GM21381 (cell line): ENCODE data around the gene BRSK1.

Source experiments
- ATAC-seq: cut with Tn5 transposase; IDR thresholded peaks from one replicate; pipeline ENCODE4 v1.9.1; 2021; ENCODE audit warnings: mild to moderate bottlenecking, moderate library complexity; ENCODE audit not compliant: unreplicated experiment

The BRSK1 gene

DNA sequence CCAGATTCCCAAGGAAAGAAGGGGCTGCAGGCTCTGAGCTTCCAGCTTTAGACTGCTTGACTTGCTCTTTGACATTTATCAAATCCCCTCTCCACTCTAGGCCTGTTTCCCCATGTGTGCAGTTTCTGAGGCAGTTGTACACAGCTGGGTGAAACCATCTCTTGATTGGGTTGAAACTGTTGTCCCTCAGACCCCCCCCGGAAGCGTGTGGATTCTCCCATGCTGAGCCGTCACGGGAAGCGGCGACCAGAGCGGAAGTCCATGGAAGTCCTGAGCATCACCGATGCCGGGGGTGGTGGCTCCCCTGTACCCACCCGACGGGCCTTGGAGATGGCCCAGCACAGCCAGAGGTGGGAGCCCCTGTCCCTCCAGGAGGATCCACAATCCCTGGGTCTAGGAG is 19.7 kb downstream of the BRSK1 start:
- ATAC-seq, result no peak

DNA sequence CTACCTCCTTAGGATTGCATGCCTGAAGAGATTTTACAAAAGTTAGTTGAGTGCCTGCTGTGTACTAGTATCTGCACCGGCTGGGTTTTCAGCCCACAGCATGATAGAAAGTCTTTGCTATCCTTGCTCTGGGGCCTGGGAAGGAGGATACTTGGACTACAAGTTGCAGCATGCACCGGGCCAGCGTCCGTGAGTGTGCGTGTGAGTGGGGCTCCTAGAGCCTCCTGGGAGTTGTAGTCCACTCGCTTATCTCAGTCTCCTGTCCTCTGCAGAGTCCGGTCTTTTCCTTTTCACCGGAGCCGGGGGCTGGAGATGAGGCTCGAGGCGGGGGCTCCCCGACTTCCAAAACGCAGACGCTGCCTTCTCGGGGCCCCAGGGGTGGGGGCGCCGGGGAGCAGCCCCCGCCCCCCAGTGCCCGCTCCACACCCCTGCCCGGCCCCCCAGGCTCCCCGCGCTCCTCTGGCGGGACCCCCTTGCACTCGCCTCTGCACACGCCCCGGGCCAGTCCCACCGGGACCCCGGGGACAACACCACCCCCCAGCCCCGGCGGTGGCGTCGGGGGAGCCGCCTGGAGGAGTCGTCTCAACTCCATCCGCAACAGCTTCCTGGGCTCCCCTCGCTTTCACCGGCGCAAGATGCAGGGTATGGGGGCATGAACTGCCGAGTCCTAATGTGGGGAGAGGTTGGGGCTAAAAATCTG is 20.6 kb downstream of the BRSK1 start:
- ATAC-seq, result no peak

DNA sequence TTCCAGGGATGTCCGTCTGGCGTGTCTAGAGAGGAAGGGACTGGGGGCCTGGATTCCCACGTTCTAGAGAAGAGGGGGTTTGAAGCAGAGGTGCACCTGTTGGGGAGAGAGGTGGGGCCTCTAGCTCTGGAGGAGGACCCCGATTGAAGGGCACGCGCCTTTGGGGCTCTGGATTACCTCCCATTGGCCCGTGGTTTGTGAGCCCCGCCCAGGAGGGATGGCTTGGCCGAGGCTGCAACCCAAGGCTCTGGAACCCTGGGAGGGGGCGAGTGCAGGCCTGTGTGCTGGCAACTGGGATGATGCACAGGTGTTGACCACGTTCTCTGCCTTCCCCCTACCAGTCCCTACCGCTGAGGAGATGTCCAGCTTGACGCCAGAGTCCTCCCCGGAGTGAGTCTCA is 21.2 kb downstream of the BRSK1 start:
- ATAC-seq, result no peak

DNA sequence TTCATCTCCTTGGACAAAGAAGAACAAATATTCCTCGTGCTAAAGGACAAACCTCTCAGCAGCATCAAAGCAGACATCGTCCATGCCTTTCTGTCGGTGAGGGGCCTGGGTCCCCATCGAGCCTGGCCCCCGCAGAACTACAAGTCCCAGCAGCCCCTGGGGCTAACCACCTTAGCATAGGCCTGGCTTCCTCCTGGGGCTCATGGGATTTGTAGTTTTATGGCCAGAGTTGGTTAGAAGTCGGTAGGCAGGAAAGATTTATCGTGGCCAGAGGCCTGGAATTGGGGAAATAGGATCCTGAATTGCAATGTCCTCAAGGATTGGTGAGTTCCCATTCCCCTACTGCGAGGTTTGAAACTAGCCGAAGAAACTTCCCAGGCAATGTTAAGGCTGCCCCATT is 21.7 kb downstream of the BRSK1 start:
- no peak for ATAC-seq

DNA sequence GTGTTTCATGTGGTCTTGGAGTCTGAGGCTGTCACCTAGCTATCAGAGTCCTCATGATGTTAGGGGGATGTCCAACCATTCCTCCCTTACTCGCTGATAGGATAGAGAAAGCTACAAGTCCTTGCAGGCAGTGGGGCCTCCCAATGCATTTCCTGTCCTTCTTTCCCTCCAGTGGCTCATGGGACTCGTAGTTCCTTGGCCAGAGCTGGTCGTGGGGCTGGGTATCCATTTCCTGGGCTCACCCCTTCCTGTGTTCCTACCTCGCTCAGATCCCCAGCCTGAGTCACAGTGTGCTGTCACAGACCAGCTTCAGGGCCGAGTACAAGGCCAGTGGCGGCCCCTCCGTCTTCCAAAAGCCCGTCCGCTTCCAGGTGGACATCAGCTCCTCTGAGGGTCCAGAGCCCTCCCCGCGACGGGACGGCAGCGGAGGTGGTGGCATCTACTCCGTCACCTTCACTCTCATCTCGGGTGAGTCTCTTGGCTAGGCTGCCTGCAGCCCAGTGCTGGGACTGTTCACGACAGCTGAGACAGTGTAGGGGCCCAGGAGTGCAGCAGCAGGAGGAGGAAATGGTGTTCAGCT is 22.3 kb downstream of the BRSK1 start:
- ATAC-seq, result no peak

DNA sequence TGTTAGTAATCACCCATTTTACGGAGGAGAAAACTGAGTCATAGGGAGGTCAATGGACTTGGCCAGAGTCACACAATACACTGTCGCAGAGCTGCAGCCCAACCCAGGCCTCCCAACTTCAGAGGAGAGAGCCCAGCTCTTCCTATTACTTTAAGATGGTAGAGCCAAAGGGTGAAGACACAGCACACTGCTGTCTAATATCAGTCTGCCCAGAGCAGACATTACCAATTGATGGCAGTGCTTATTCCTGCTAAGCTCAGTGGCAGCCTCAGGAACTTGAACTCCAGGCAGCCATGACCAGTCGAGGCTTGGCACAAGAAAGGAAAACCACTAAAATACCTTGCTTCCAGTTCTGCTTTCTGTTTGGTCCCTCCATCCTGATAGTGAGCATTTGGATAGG is 22.9 kb downstream of the BRSK1 start:
- ATAC-seq, result no peak

DNA sequence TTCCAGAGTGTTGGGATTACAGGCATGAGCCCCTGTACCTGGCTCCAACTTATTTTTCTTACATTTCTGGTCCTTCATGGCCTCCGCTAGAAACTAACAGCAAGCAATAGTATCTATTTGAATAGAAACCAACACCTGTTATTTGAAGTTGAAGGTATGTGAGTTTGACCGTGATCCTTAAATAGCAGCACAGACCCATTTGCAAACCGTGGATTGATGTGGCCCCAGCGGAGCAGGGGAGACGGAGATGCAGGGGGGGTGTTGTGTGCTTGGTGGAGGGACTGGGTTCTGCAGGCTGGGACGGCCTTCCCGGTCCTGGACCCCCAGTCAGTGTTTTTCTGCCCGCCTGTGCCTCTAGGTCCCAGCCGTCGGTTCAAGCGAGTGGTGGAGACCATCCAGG is 24.5 kb downstream of the BRSK1 start:
- ATAC-seq, result no peak

DNA sequence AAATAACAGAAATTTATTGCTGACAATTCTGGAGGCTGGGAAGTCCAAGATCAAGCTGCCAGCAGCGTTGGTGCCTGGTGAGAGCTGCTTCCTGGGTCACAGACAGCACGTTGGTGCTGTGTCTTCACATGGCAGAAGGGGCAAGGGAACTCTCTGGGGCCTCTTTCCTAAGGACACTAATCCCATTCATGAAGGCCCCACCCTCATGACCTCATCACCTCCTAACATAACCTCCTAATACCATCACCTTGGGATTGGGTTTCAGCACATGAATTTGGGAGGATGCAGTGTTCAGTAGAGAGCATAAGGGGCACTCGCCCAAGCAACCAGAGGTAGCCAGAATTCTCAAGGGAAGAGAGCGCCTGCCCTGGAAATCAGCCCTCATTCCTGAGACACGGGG is 25.7 kb downstream of the BRSK1 start:
- no peak for ATAC-seq

DNA sequence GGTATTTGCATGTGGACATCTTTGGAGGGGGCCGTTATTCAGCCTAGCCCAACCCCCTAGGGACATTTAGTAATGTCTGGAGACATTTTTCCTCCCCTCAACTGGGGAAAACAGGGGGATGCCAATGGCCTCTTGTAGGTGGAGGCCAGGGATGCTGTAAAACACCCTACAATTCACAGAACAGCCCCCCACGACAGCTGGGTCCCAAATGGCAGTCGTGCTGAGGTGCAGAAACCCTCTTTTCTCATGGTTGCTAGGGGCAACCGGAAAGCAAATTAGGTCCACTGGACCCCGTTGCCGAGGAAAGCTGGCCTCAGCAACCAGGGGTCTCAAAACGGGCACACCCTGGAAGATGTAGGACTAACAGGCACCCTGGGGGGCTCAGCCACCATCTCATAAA is 26.7 kb downstream of the BRSK1 start:
- no peak for ATAC-seq

DNA sequence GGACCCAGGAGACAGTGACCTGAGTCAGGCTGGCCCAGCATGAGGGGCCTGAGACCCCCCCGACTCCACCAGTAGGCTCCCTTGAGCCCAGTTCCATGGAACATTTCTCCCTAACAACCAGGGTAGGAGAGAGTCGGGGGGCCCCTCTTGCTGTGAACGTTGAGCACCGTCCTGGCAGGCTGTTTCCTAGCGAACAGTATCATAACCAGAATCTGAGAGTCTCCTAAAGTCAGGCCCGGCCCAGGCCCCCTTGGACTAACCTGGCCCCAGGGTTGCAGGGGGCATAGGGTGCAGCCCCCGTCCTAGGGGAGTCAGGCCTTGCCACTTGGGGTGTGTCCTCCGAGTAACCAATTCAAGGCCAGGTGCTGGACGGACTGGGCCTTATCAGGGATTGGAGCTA is 27.6 kb downstream of the BRSK1 start:
- no peak for ATAC-seq

DNA sequence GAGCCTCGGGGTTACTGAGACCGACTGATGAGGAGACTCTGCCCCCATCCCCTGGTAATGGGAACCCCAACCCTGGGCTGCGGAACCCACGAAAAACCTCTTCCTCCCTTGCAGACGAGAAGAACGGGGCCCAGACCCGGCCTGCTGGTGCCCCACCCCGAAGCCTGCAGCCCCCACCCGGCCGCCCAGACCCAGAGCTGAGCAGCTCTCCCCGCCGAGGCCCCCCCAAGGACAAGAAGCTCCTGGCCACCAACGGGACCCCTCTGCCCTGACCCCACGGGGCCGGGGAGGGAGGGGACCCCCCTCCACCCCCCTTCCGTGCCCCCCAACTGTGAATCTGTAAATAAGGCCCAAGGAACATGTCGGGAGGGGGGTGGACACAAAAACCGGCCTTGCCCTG is 28.0 kb downstream of the BRSK1 start:
- ATAC-seq, result no peak

DNA sequence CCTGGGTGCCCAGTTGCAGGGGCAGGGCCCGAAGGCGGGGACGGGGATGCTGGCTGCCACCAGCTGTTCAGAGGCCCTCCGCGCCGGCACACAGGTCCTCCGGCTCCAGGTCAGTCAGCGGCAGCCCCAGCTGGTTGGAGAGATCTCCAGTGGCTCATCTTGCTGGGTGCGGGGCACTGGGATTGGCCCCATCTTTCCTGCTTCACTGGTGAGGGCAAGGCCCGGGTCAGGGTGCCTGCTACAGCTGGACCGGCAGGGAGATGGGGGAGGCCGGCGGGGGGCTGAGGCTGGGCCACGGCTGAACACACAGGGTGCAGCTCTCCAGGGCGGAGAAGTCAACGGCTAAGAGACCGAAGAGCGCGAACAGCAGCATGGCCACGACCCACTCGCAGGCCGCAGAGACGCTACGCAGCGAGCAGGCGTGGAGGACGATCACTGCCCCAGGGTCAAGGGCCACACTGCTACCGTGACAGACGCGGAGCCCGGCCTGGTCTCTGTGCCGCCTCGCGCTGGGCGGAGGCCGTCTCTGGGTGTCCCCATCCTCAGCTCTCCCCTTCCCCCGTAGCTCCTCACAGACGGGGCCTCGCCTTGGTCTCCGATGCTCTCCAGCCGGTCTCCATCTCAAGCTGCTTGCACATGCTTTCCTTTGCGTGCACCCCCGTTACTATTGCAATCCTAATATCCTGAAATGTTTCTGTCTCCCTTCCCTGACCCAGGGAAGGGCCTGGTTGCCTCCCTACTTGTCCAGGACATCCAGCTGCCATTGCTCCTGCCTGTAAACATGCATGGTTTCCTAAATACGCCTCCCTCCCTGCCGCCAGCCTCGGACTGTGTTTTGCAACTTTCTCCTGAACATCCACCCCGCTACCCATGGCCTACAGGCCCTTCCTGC is 29.1 kb downstream of the BRSK1 start:
- ATAC-seq, result no peak

DNA sequence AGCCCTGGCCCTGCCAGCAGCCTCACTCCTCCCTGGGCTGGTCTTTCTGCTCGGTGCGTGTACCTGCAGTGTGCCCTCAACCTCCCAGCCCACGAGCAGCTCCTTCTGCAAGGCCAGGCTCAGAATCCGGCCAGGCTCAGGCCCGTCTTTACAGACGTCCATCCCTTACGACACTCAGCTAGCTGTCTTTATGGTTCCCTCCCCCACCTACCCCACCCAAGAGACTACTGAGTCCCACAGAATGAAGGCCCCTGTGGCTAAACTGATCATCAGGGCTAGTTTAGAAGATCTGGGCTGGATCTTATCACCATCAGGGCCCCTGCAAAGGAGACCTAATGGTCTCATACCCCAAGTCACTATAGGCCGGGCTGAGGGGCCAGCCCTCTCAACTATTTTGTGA is 30.6 kb downstream of the BRSK1 start:
- no peak for ATAC-seq

DNA sequence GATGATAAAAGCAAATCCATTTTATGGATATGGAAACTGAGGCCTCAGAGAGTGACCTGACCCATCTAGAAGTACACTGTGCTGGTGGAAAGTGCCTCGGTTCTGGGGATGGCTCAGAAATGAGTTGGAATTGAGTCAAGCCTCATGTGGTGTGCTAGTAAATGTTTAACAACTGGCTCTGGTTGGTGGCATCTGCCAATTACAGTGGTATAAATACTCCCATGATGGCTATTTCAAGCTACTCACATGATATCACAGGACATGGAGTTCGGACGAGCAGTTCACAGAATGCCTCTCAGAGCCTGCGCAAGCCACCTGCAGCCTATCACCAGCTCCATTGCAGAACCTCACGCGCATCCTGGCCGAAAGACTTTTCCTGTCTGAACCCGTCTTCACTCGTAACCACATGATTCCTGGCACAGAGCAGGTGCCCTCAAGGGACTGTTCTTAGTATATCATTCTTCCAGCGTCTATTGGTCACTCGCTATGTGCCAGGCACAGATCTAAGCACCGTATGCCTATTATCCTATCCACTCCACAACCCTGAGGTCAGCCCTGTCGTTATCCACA is 32.2 kb downstream of the BRSK1 start:
- ATAC-seq, result no peak

DNA sequence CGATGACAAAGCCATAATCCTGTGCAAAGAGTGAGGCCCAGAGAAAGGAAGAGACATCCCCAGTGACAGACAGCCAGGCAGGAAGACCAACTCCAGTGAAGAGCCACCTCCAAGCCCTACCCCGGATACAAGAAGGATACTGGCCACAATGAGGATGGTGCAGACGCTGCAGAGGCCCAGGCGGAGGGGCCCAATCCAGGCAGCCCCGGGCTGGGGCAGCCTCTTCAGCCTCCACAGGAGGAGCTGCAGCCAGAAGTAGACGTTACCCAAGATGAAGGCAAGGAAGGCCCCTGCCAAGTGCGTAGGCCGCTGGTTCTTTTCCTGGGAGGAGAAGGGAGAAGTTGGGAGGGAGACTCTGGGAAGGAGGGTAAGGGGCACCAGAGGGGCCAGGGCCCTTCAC is 32.8 kb downstream of the BRSK1 start:
- no peak for ATAC-seq

DNA sequence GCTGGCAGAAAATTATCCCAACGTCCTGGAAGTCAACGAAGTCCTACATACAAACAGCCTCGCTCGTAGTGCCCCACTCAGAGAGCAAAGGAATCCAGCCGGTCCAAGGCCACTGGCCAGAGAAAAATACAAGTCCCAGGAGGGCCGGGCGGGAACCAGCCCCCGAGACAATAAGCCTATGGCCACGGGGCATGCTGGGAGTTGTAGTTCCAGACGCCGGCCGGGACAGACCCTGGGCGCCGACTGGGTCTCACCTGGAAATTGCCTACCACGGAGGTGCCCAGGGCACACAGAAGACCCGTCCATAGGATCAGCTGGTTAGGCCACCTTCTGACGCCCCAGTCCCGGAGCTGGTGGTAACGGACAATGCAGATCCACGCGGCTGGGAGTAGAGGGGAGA is 36.0 kb downstream of the BRSK1 start:
- no peak for ATAC-seq

DNA sequence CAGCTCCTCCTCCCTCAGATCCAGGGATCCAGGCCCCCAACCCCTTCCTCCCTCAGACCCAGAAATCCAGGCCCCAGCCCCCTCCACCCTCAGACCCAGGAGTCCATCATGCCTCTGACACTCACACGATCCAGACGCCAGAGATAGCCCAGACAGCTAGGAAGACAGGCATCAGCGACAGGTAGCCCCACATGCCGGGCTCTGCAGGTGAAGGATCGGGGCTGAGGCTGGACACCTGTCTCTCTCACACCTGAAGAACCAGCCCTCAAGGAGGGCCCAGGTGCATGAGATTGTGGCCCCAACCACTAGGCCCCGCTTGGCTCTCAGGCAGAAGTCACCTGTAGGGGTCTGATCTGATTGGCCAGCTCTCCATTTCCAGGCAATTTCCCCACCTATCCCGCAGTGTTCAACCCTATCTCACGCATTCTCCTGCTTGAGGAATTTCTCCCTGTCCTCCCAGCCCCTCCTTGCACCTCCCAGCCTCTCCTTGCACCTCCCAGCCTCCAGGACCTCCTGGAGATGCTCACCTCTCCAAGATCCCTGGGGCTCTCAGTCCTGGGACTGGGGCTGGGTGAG is 37.1 kb downstream of the BRSK1 start:
- no peak for ATAC-seq

DNA sequence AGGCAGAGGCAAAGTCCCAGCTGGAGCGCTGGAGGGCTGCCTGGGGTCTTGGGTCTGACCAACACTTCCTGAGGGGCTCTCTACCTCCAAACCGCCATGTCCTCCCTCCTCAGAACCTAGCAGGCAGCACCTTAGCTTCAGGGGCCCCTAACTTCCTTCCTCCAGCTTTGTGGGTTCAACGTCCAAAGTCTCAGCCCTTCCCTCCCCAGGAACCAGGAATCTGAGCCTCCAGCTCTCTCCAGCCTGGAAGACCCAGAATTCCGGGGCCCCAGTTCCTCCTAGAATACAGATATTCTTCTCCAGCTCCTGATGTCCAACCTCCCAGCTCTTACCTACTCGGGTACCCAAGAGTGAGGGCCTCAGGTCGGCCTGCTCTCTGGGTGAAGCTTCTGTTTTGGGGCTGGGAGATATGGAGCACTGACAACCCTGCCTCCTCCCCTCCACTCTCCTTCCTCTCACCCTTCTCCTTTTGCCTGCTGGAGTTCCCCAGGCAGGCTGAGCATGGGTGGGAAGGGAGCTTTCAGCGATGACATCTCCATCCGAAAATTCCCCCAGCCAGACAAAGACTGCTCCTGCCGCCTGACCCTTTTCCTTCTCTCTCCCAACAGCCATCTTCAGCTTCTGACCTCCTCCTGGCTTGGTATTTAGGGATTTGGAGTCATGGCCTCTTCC is 37.8 kb downstream of the BRSK1 start:
- no peak for ATAC-seq

DNA sequence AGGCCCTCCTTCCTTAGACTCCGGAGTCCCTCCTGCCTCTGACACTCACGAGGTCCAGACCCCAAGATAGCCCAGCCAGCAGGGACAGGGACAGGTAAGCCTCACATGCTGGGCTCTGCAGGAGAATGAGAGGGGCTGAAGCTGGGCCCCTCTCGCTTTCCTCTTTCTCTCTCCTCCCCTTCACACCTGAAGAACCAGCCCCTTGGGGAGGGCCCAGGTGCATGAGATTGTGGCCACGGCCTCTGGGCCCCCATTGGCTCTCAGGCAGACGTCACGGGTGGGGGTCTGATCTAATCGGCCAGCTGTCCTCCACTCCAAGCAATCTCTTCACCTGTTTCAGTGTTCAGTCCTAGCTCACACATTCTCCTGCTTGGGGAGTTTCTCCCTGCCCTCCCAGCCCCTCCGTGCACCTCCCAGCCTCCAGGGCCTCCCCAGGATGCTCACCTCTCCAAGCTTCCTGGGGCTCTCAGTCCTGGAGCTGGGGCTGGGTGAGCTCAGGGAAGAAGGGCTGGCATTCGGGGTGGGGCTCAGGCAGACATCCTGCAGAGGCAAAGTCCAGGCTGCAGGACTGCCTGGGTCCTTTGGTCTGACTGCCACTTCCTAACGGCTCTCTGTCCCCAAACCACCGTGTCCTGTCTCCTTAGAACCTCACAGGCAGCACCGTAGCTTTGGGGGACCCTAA is 38.5 kb downstream of the BRSK1 start:
- ATAC-seq, result no peak

DNA sequence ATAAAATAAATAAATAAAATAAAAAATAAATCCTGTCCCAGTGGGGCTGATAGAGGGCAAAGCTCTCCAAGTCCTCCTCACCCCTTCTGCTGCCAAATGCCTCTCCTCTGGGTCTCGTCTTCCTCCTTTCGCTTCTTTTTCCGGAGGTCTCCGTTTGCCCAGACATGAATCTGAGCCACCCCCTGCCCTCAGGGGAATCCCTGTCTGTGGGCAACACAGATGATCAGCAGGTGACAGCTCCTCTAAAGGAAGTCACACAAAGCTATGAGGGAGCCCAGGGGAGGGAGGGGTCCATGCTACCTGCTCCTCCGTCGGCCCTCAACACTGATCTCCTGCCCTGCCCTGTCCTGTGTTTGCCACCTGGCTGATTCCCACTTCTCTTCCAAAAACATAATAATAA is 40.9 kb downstream of the BRSK1 start:
- ATAC-seq, result no peak
